ENCODE data around the gene OR8G1.

OR8G1 gene

GRCh38 chr11:124200671-124201070 lies 40.2 kb upstream of the OR8G1 start:
- H3K4me2 ChIP-seq (ENCODE audit: low read length), result no peak overlapping the region
- no peak overlapping the region for H3K27ac ChIP-seq (ENCODE audit: low read length)
- no peak overlapping the region for H3K4me3 ChIP-seq (ENCODE audit: low read length)
- no peaks in the 10 kb centered on the region for H3K4me1 ChIP-seq (ENCODE audit: low read length)
- no peaks in the 10 kb centered on the region for H3K9me3 ChIP-seq (ENCODE audit: insufficient read depth, low read length)
- peaks cover 7% of the 10 kb centered on the region; the same call in 1 of the 2 replicates for H3K27me3 ChIP-seq (ENCODE audit: low read depth, low read length)
- no peak overlapping the region for H2AFZ ChIP-seq (ENCODE audit: low read depth, low read length)
- H4K20me1 ChIP-seq (ENCODE audit: insufficient read depth, low read length), result no peaks in the 10 kb centered on the region
- no peak overlapping the region for H3K9ac ChIP-seq (ENCODE audit: low read length)
- no peak for TF ChIP-seq CTCF (IDR thresholded peaks at IDR 0.05; ENCODE audit: low read depth, low read length)
- TF ChIP-seq EZH2phosphoT487 (IDR thresholded peaks at IDR 0.05; ENCODE audit: low read depth), result no peak
- no peaks in the 10 kb centered on the region for H3K36me3 ChIP-seq (replicated peaks; ENCODE audit: low read depth, low read length)
- H3K79me2 ChIP-seq (ENCODE audit: low read length), result no peaks in the 10 kb centered on the region

GRCh38 chr11:124202951-124203350 lies 37.9 kb upstream of the OR8G1 start:
- Histone ChIP-seq H3K27ac (ENCODE audit: low read length) (no peak overlapping the region), H3K4me2 (ENCODE audit: low read length) (no peak overlapping the region), H3K27me3 (ENCODE audit: low read depth, low read length) (peaks cover 5% of the 10 kb centered on the region; the same call in 1 of the 2 replicates), H4K20me1 (ENCODE audit: insufficient read depth, low read length) (no peaks in the 10 kb centered on the region), H3K36me3 (replicated peaks; ENCODE audit: low read depth, low read length) (no peaks in the 10 kb centered on the region), H3K4me3 (ENCODE audit: low read length) (no peak overlapping the region), H3K4me1 (ENCODE audit: low read length) (no peaks in the 10 kb centered on the region), H3K79me2 (ENCODE audit: low read length) (no peaks in the 10 kb centered on the region), H3K9me3 (ENCODE audit: insufficient read depth, low read length) (no peaks in the 10 kb centered on the region), H2AFZ (ENCODE audit: low read depth, low read length) (no peak overlapping the region), H3K9ac (ENCODE audit: low read length) (no peak overlapping the region)
- TF ChIP-seq CTCF (IDR thresholded peaks at IDR 0.05; ENCODE audit: low read depth, low read length), result no peak
- TF ChIP-seq EZH2phosphoT487 (IDR thresholded peaks at IDR 0.05; ENCODE audit: low read depth), result no peak

- Histone ChIP-seq H3K9ac (ENCODE audit: low read length) (no peak overlapping the region), H3K9me3 (ENCODE audit: insufficient read depth, low read length) (no peaks in the 10 kb centered on the region), H3K79me2 (ENCODE audit: low read length) (no peaks in the 10 kb centered on the region), H4K20me1 (ENCODE audit: insufficient read depth, low read length) (no peaks in the 10 kb centered on the region), H3K36me3 (replicated peaks; ENCODE audit: low read depth, low read length) (no peaks in the 10 kb centered on the region), H3K27ac (ENCODE audit: low read length) (no peak overlapping the region), H3K27me3 (ENCODE audit: low read depth, low read length) (no peaks in the 10 kb centered on the region), H3K4me3 (ENCODE audit: low read length) (no peak overlapping the region), H3K4me2 (ENCODE audit: low read length) (no peak overlapping the region), H2AFZ (ENCODE audit: low read depth, low read length) (no peak overlapping the region), H3K4me1 (ENCODE audit: low read length) (no peaks in the 10 kb centered on the region)
- TF ChIP-seq CTCF (IDR thresholded peaks at IDR 0.05; ENCODE audit: low read depth, low read length) (no peak), EZH2phosphoT487 (IDR thresholded peaks at IDR 0.05; ENCODE audit: low read depth) (no peak)
Observed at GRCh38 chr11:124204008-124204407, 36.9 kb upstream of the OR8G1 start.

- Histone ChIP-seq H4K20me1 (ENCODE audit: insufficient read depth, low read length) (no peaks in the 10 kb centered on the region), H3K36me3 (replicated peaks; ENCODE audit: low read depth, low read length) (no peaks in the 10 kb centered on the region), H3K4me1 (ENCODE audit: low read length) (no peaks in the 10 kb centered on the region), H2AFZ (ENCODE audit: low read depth, low read length) (no peak overlapping the region), H3K27me3 (ENCODE audit: low read depth, low read length) (no peaks in the 10 kb centered on the region), H3K9me3 (ENCODE audit: insufficient read depth, low read length) (no peaks in the 10 kb centered on the region), H3K4me3 (ENCODE audit: low read length) (no peak overlapping the region), H3K27ac (ENCODE audit: low read length) (no peak overlapping the region), H3K9ac (ENCODE audit: low read length) (no peak overlapping the region), H3K4me2 (ENCODE audit: low read length) (no peak overlapping the region), H3K79me2 (ENCODE audit: low read length) (no peaks in the 10 kb centered on the region)
- TF ChIP-seq CTCF (IDR thresholded peaks at IDR 0.05; ENCODE audit: low read depth, low read length), result no peak
- TF ChIP-seq EZH2phosphoT487 (IDR thresholded peaks at IDR 0.05; ENCODE audit: low read depth), result no peak
Observed at GRCh38 chr11:124207102-124207792, 33.6 kb upstream of the OR8G1 start.
